HG03025 (cell line): ENCODE results near the gene CFAP46.
"Not testable (repeated sequence)": the region's sequence is repeated elsewhere in the genome, so short reads cannot be mapped to it uniquely, and the experiment has no call there.

Experiments used
- ATAC-seq: cut with Tn5 transposase; IDR thresholded peaks from one replicate; pipeline ENCODE4 v1.9.1; 2021; ENCODE audit warnings: mild to moderate bottlenecking, moderate library complexity; ENCODE audit not compliant: unreplicated experiment, low FRiP score

CFAP46 gene

DNA sequence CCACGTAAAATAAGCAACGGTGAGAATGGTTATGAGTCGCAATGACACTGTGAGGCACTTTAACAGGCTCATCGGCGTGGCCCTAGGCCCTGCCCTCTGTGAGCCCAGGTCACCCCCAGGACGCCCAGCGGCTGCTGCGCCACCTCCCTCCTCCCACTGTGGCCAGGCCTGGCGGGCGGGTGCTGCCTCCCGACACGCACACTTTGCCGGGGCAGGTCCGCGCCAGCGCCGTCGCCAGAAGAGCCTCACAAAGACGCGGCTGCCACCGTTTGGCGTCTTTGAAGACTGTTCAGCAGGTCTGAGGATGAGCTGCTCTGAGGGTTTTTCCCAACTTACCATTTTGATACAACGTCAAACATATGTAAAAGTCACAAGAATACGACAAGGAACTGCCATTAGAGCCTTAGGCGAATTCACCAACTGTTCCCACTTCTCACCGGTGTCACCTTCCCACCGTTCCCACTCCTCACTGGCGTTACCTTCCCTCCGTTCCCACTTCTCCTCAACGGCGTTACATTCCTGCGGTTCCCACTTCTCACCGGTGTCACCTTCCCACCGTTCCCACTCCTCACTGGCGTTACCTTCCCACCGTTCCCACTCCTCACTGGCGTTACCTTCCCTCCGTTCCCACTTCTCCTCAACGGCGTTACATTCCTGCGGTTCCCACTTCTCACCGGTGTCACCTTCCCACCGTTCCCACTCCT is 22.5 kb upstream of the CFAP46 start:
- not testable (repeated sequence) for ATAC-seq

DNA sequence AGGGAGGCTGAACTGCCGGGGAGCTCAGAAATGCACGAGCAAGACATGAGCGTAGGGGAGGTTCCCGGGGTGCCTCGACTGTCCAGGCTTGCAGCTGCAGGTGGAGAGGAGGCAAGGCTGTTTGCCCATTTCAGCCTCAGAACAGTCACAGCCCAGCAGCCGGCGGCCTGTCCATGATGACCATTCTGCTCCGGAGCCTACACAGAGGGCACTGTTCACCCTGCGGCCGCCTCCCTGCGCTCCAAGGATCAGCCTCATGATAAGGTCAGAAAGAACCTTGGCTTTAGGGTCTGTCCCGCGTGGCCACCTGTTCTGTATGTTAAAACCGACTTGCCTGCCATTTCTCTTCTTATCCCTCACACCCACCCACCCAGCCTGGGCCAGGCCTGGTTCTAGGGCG is 21.9 kb upstream of the CFAP46 start:
- no peak for ATAC-seq

DNA sequence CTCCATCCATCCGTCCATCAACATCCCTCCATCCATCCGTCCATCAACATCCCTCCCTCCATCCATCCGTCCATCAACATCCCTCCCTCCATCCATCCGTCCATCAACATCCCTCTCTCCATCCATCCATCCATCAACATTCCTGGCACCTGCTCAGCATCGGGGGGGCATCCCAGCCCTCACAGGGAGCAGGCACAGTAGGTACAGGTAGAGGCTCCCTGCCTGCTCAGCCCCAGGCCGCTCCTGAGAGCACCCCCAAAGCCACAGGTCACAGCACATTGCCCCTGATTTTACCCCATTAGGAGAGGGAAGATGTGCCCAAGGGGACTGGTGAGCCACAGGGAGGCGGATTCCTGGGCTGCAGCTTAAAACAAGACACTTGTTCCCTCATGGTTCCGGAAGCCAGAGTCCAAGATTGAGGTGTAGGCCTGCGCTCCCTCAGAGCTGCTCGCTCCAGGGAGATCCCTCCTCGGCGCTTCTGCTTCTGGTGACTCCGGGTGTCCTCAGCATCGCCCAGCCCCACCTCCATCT is 21.1 kb upstream of the CFAP46 start:
- ATAC-seq = no peak

DNA sequence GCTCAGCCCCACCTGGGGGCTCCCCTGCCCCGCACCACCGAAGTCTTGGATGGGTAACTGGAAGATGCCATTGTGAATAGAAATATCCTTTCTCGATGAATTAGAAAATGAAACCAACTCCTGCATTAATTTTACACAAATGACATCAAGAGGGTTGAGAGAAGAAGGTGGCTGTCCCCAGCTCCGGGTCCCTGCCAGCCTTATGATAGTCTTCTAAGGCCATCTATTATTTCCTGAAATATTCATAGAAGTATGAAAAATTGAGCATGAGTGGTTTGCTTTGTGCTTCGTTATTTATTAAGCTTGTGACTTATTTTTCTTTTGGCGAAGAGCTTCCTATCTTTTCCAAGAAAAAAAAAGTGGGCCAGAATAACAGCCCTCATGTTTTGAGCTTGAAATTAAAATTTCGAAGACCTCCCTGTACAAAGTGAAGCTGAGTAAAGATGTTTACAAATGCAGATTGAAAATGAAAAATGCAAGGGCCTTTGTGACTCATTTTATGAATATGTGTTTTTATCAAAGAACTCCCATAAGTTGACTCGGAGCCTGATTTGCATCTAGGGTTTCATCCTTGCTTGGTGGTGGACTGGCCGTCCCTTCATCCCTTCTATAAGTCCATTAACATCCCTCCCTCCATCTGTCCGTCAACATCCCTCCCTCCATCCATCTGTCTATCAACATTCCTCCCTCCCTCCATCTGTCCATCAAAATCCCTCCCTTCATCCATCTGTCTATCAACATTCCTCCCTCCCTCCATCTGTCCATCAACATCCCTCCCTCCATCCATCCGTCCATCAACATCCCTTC is 20.5 kb upstream of the CFAP46 start:
- ATAC-seq = no peak

DNA sequence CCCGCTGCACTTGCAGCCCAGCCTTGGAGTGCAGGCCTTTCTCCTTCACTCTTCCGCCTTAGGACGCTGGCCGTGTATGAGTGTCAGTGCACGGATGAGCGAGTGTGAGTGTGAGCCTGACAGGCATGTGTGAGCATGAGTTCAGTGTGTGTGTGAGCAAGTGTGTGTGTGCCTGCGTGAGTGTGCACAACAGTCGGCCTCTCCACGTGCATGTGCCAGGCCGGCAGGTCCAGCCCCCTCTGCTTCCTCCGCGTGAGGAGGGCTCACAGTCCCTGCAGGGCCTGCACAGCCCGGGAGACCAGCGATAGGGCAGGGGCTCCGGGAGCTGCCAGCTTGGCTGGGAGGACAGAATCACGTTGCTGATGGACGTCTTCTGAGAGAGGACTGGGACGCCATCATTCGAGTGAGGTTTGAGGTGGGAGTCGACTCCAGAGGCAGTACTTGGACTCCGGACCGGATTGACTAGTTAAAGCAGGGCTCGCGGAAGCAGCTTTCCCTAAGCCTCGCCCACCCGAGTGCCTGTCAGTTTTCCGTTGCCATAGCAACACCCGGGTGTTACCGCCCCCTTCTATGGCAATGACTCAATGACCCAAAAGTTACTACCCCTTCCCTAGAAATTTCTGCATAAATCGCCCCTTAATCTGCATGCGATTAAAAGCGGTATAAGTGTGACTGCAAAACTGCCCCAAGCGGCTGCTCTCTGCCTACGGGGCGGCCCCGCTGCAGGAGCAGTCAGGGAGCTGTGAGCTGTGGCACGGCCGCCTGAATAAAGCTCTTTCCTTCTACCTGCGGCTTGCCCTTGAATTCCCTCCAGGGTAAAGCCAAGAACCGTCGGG is 19.6 kb upstream of the CFAP46 start:
- ATAC-seq = no peak

DNA sequence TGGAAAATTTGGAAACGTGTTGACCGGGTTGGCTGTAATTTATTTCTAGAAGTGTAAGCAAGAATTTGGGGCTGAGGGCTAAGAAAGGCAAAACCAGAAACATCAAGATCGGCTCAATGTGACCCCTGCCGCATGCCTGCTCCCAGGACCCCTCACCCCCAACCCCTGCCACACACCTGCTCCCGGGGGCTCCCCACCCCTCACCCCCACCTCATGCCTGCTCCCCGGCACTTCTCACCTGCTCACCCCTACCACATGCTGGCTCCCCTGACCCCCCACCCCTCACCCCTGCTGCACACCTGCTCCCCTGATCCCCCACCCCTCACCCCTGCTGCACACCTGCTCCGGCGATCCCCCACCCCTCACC is 19.0 kb upstream of the CFAP46 start:
- ATAC-seq = no peak

DNA sequence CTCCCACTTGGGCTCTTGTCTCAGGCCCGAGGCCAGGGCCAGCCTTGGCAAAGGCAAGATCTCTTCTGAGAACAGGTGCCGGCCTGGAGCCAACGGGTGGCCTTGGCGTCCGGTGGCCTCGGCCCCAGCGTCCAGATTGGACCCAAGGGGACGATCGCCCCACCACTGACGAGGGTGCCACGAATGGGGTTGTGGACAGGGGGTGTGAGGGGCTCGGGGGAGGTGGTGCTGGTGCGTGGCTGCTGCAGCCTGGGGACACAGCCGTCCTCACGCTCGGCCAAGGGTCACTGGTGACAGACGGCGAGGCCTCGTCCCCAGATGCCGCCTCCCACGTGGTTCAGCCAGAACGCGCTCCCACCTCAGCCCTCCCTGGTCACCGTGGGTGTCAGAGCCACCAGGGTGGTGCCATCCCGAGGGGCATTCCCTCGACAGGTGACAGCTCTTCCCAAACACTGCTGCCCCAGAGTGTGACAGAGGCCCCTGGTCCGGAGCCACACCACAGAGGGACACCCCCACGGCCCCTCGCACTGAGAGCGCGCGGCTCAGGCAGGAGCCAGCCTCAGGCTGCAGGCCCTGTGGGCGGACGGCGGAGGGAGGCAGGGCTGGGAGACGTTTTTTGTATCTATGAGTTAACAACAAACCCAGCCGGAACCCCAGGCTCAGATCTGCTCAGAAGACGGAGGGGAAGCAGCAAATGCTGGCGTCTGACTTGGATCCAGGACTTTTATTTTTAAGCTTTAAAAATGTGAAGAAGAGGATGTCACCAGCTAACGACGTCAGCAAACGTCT is 18.5 kb upstream of the CFAP46 start:
- ATAC-seq = no peak

DNA sequence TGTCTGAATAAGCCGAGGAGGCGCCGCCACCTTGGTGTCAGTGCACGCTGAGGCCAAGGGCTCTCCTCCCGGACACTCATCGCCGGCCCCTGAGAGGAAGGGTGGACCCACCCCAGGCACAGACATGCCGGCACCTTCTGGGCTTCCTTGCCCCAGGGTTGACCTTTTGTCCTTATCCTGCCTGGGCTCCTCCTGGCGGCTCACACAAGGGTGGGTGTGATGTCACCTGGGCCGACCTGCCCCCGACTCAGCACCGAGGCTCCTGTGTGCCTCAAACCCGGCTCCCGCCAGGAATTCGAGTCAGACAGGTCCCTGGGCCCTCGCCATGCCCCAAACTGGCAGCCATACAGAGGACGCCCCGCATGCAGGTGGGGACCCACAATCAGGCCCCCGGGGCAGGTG is 17.7 kb upstream of the CFAP46 start:
- no peak for ATAC-seq

DNA sequence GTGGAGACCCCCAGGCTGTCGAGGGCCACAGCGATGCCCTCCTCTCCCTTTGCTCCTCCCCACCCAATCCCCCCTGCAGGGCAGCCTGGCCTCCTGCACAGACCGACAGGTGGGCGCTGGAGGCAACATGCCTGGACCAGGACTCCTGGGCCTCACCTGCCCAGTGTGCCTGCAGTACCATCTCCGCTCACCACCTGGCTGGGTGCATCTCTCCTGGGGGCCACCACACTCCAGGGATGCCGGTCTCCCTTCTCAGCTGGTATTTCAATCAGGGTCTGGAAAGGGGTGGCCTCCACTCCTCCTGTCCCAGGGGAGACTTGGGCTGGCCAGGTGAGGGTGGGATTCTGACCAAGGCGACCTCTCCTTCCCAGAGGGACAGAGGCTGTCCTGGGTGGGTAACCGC is 17.2 kb upstream of the CFAP46 start:
- ATAC-seq = no peak

DNA sequence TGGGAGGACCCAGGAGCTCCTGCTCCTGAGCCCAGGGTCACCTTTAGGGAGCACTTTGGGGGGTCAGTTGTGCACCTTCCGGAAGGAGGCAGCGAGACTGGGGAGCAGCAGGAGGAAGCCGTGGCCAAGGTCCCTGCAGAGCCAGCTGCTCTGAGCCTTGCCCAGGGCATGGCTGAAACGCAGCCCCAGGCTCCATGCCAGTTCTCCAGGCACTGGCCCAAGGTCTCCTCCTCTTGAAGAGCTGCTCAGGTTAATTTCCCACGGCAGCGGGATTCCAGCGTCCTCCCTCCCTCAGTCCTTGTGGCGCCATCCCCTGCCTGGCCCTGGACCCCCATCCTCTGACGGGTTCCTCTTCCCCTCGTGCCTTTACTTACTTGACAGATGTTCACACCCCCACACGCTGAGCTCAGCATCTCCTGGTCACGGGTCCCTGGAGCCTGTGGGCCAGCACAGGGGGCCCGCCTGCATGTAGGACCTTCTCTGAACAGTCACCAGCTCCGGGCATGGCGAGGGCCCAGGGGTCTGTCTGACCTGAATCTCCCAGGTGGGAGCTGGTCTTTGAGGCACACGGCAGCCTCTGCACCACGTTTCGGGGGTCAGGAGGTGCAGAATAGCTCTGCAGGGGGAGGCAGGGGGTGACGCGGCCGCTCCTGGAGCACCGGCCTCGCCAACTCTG is 16.7 kb upstream of the CFAP46 start:
- ATAC-seq = no peak

DNA sequence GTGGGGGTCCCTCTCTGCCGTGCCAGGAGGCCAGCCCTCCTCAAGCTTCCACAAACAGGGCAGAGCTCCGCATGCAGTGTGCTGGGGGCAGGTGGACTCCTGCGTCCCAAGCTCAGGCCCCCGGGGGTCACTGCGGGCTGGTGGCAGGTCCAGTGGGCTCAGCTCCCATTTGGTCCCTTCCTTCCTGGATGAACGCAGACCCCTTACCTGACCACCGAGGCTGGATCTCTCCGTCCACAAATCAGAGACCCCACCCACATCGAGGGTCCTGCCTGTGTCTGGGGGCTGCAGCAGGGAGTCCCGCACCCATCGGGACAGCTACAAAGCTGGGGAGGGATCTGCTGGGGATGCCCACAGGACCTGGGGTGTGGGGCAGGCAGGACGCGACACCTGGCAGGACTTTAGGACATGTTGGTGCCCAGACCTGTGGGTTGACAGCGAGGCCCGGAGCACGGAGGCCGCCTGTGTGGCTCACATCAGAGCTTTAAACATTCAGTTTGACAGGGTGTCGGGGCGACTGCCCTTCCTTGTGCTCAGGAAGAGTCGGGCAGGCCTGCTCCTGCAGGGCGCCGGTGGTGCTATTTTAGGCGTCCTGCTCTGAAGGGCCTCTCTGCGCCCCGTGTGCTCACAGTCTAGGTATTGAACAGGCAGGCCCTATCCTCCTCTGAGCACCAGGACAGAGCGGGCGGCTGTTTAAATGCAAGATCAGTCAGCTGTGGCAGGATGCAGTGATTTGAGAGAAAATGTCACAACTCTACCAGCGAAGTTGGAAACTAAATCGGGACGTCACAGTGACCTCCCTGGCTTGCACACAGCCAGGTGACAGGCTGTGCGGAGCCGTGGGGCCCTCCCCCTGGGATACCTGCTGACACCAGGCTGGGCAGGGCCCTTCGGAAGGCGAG is 15.9 kb upstream of the CFAP46 start:
- no peak for ATAC-seq

DNA sequence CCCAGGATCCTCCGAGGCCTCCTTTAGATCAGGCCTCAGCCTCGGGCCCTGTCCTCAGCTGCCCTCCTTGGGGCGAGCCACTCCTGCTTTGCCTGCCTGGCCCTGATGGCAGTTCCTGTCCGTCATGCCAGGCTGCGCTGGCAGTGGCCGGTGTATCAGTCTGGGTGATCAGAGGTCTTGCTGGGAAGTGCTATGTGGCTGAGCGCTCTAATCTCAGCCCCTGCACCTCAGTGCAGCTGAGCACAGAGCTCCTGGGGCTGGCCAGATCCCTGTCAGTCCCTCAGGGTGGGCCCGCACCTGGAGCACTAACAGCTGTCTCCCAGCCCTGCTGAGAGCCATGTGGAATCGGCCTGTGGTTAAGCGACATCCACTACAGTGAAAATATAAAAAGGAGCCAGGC is 14.8 kb upstream of the CFAP46 start:
- ATAC-seq = no peak

DNA sequence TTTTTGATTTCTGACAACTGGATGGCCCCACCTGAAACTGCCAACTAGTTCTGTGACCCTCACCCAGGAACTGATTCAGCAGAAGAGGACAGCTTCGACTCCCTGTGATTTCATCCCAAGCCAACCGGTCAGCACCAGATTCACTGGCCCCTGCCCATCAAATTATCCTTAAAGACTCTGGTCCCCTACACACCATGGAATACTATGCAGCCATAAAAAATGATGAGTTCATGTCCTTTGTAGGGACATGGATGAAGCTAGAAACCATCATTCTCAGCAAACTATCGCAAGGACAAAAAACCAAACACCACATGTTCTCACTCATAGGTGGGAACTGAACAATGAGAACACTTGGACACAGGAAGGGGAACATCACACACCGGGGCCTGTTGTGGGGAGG is 13.9 kb upstream of the CFAP46 start:
- ATAC-seq = not testable (repeated sequence)

DNA sequence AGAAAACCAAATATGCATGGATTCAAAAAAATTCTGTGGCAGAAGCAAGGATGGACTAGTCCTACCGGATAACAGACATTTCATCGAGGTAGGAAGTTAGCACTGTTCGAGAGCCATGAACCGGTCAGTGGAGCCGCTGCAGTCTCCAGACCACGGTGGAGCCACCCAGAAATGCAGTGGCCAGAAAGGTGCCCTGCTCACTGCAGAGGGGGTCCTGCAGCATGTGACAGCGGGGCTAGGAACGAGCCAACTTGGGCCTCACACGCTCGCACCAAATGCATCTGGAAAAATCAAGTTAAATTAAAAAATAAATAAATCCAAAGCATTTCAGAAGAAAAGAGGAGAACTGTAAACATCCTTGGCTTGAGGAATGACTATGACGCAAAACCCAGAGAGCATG is 13.1 kb upstream of the CFAP46 start:
- no peak for ATAC-seq

DNA sequence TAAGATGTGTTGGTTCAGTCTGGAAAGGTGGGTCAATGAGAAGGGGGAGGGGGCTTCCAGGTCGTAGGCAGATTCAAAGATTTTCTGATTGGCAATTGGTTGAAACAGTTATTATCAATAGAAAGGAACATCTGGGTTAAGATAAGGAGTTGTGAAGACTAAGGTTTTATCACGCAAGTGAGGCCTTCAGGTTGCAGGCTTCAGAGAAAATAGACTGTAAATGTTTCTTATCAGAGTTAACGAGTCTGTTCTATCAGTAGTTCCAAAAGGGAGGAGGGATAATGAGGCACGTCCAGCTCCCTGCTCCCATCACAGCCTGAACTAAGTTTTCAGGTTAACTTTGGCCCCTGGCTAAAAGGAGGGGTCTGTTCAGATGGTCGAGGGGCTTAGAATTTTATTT is 11.1 kb upstream of the CFAP46 start:
- ATAC-seq = no peak

DNA sequence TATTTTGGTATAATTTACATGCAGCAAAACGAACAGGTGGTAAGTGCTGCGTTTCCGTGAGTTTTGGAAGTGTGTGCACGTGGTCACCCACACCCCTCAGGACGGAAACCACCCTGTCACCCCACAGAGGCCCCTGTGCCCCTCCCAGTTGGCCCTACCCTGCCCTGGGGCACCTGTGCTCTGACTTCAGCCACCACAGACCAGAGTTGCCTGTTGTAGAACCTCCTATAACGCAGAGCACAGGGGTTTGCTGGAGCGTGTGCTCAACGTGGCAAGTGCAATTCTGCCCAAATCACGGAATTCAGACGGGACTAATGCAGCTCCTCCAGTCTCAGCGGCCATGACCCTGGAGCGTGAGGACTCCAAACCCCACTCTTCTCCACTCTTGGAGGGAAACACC is 9.6 kb upstream of the CFAP46 start:
- no peak for ATAC-seq

DNA sequence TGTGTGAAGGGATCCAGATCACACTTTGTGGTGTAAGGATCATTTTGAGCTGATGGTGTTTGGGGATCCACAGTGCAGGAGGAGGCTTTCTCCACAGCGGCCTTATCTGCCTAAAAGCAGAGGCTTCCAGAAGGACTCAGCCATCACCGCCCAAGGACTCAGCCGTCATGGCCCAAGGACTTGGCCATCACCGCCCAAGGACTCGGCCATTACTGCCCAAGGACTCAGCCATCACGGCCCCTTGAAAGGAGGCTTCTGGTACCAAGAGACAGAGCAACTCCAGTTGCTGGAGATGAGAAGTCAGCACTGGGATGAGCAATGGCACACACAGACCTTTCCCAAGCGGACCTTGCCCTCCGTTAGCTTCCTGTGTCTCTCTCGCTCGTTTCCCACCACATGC is 6.0 kb upstream of the CFAP46 start:
- no peak for ATAC-seq

DNA sequence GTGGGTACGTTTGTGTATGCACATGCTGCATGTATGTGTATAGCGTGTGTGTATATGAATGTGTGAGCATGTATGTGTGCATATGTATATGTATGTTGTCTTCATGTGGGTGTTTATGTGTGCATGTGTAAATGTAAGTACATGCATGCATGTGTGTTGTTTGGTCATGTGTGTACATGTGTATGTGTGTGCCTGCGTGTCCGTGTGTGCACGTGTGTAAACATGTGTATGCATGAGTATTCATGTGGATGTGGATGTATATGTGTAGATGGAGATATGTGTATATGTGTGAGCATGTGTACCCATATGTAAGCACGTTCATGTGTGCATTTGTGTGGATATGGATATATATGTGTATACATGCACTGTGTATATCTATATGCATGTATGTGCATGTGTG is 5.5 kb upstream of the CFAP46 start:
- ATAC-seq = no peak
